ENCODE measurements around the gene CDK15. TPM values are rescaled to one million over a fixed set of nuclear protein-coding genes. Genes with fewer than 3 reads are reported as not detected.

Gene CDK15
- total RNA-seq, 1 experiment from 2014 or later: 4.8 TPM

GRCh38 chr2:201919308-201919634 lies 112.9 kb downstream of the CDK15 start:
- in situ Hi-C loops (cut with HindIII; ENCODE audit: low pct_unique_long_range_greater_than_20kb, low sequenced_read_pairs): no loop called here
- H3K36me3 ChIP-seq (ENCODE audit: control insufficient read depth, insufficient read depth, low read length): no peaks in the 10 kb centered on the region
- ChIA-PET CTCF (no interaction called here), POLR2A (interaction anchor here (0.6 kb wide), 1 partner anchor 13 kb away, joined by 4 read pairs; no protein-coding TSS in a partner anchor)
- intact Hi-C loops (cut with micrococcal nuclease; ENCODE audit: unreplicated experiment): no loop called here
- no peak overlapping the region for H3K4me3 ChIP-seq (ENCODE audit: low read depth in 2 of 2, low read length in 2 of 2)
- no peaks in the 10 kb centered on the region for H3K27me3 ChIP-seq (ENCODE audit: control insufficient read depth, insufficient read depth, low read length)
- no peak for ATAC-seq
- no peaks in the 10 kb centered on the region for H3K4me1 ChIP-seq (ENCODE audit: control insufficient read depth, insufficient read depth, low read length)
- no peak overlapping the region for H3K27ac ChIP-seq (ENCODE audit: low read length)
- TF ChIP-seq TCF7L2 (IDR thresholded peaks at IDR 0.05; ENCODE audit: low read depth, low read length): no peak
- no peak for TF ChIP-seq SIN3A (IDR thresholded peaks at IDR 0.05; ENCODE audit: borderline replicate concordance, insufficient read depth, low read depth, low read length)
- no peak for TF ChIP-seq POLR2AphosphoS5 (IDR thresholded peaks at IDR 0.05; ENCODE audit: low read depth, low read length)
- no peak for TF ChIP-seq CTCF (IDR thresholded peaks at IDR 0.05)
- no peak for TF ChIP-seq REST (IDR thresholded peaks at IDR 0.05; ENCODE audit: insufficient read depth in 1 of 2, low read depth in 2 of 2, low read length in 1 of 2)
- no TSS peak for BruUV-seq (replicated peaks)
- DNase-seq (ENCODE audit: low read depth, low spot score): no peak
- H3K9me3 ChIP-seq (ENCODE audit: control insufficient read depth, insufficient read depth, low read depth, low read length): no peaks in the 10 kb centered on the region

- intact Hi-C loops (cut with micrococcal nuclease; ENCODE audit: unreplicated experiment) (no loop called here), in situ Hi-C loops (cut with HindIII; ENCODE audit: low pct_unique_long_range_greater_than_20kb, low sequenced_read_pairs) (no loop called here)
- ChIA-PET CTCF (no interaction called here), POLR2A (no interaction called here)
- Histone ChIP-seq H3K36me3 (ENCODE audit: control insufficient read depth, insufficient read depth, low read length) (no peaks in the 10 kb centered on the region), H3K4me3 (ENCODE audit: low read depth in 2 of 2, low read length in 2 of 2) (no peak overlapping the region), H3K9me3 (ENCODE audit: control insufficient read depth, insufficient read depth, low read depth, low read length) (no peaks in the 10 kb centered on the region), H3K4me1 (ENCODE audit: control insufficient read depth, insufficient read depth, low read length) (no peaks in the 10 kb centered on the region), H3K27me3 (ENCODE audit: control insufficient read depth, insufficient read depth, low read length) (no peaks in the 10 kb centered on the region), H3K27ac (ENCODE audit: low read length) (no peak overlapping the region)
- BruUV-seq (replicated peaks): no TSS peak
- no peak for TF ChIP-seq SIN3A (IDR thresholded peaks at IDR 0.05; ENCODE audit: borderline replicate concordance, insufficient read depth, low read depth, low read length)
- no peak for TF ChIP-seq TCF7L2 (IDR thresholded peaks at IDR 0.05; ENCODE audit: low read depth, low read length)
- TF ChIP-seq CTCF (IDR thresholded peaks at IDR 0.05): no peak
- no peak for TF ChIP-seq POLR2AphosphoS5 (IDR thresholded peaks at IDR 0.05; ENCODE audit: low read depth, low read length)
- no peak for TF ChIP-seq REST (IDR thresholded peaks at IDR 0.05; ENCODE audit: insufficient read depth in 1 of 2, low read depth in 2 of 2, low read length in 1 of 2)
- ATAC-seq: no peak
- DNase-seq (ENCODE audit: low read depth, low spot score): no peak
Measured at GRCh38 chr2:201923436-201924328, 117.3 kb downstream of the CDK15 start.

All from Panc1 (cell line).